GM23338 (cell line): ENCODE data around the gene ERC2.

Experiments used
- CREB1 ChIP-seq: fragments of 250-450 bp; sonication (Bioruptor Pico); IDR thresholded peaks from 2 replicates; pipeline ENCODE4 v1.5.0; 2020; ENCODE audit warnings: low read depth, mild to moderate bottlenecking, moderate library complexity
- EZH2 ChIP-seq: fragments of 200-600 bp; sonication (generic); IDR thresholded peaks from one replicate; pipeline ENCODE4 v1.8.0; 2017; ENCODE audit warnings: antibody characterized with exemption, mild to moderate bottlenecking, low read depth; ENCODE audit not compliant: unreplicated experiment
- EZH2phosphoT487 ChIP-seq: fragments of 200-600 bp; sonication (generic); IDR thresholded peaks from one replicate; pipeline ENCODE4 v1.8.1; 2018; ENCODE audit warnings: antibody characterized with exemption; ENCODE audit not compliant: unreplicated experiment
- JUNB ChIP-seq: IDR thresholded peaks from one replicate; pipeline ENCODE4 v1.6.1; 2016; ENCODE audit warnings: antibody characterized with exemption; ENCODE audit not compliant: unreplicated experiment
- NANOG ChIP-seq: IDR thresholded peaks from 2 replicates; pipeline ENCODE4 v1.6.1; 2016; ENCODE audit warnings: antibody characterized with exemption, borderline replicate concordance
- POLR2AphosphoS5 ChIP-seq: IDR thresholded peaks from 2 replicates; pipeline ENCODE4 v1.6.1; 2016; ENCODE audit warnings: antibody characterized with exemption, low read depth
- ZNF114 ChIP-seq: fragments of 250-450 bp; sonication (Bioruptor Pico); IDR thresholded peaks from 2 replicates; pipeline ENCODE4 v1.5.0; 2020; ENCODE audit warnings: mild to moderate bottlenecking, moderate library complexity
- ZNF331 ChIP-seq: fragments of 250-450 bp; sonication (Bioruptor Pico); IDR thresholded peaks from 2 replicates; pipeline ENCODE4 v1.5.0; 2020; ENCODE audit warnings: low read depth, mild to moderate bottlenecking, moderate library complexity
- TF ChIP-seq, protein P1 (sequence below): fragments of 250-450 bp; sonication (Bioruptor Pico); IDR thresholded peaks from 2 replicates; pipeline ENCODE4 v1.5.0; 2020; ENCODE audit warnings: mild to moderate bottlenecking, moderate library complexity
- TF ChIP-seq, protein P2 (sequence below), 2 experiments: fragments of 200-600 bp in 1 of 2; sonication (generic) in 1 of 2; conservative IDR thresholded peaks; 2 replicates each; pipeline versions ENCODE4 v1.5.1 to v1.6.1; 2016 to 2017; ENCODE audit warnings: antibody characterized with exemption in 2 of 2, low read depth in 2 of 2, mild to moderate bottlenecking in 2 of 2, moderate library complexity in 1 of 2
- TF ChIP-seq, protein P3 (sequence below): IDR thresholded peaks from one replicate; pipeline ENCODE4 v1.6.1; 2018; ENCODE audit warnings: antibody characterized with exemption; ENCODE audit not compliant: unreplicated experiment
- TF ChIP-seq, protein P4 (sequence below): IDR thresholded peaks from 2 replicates; pipeline ENCODE4 v1.6.1; 2016; ENCODE audit warnings: antibody characterized with exemption

DNA sequence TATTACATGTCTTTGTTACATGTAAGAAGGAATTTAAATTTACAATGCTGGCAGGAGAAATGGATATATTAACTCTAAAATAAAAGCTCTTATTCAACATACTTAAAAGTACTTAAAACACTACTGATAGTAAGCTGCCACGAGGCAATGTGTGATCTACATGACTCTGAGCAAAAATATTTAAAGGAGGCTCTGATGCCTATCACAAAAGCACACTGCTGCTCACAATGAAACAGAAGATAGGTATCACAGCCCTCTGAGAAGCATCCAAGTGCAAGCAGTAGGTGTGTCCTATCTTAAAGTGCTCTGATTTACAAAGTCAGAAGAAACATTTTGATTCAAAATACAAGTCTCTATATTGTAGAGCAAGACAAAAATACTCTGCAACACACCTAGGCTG, 610.0 kb downstream of the ERC2 start:
- TF ChIP-seq, protein P1, sequence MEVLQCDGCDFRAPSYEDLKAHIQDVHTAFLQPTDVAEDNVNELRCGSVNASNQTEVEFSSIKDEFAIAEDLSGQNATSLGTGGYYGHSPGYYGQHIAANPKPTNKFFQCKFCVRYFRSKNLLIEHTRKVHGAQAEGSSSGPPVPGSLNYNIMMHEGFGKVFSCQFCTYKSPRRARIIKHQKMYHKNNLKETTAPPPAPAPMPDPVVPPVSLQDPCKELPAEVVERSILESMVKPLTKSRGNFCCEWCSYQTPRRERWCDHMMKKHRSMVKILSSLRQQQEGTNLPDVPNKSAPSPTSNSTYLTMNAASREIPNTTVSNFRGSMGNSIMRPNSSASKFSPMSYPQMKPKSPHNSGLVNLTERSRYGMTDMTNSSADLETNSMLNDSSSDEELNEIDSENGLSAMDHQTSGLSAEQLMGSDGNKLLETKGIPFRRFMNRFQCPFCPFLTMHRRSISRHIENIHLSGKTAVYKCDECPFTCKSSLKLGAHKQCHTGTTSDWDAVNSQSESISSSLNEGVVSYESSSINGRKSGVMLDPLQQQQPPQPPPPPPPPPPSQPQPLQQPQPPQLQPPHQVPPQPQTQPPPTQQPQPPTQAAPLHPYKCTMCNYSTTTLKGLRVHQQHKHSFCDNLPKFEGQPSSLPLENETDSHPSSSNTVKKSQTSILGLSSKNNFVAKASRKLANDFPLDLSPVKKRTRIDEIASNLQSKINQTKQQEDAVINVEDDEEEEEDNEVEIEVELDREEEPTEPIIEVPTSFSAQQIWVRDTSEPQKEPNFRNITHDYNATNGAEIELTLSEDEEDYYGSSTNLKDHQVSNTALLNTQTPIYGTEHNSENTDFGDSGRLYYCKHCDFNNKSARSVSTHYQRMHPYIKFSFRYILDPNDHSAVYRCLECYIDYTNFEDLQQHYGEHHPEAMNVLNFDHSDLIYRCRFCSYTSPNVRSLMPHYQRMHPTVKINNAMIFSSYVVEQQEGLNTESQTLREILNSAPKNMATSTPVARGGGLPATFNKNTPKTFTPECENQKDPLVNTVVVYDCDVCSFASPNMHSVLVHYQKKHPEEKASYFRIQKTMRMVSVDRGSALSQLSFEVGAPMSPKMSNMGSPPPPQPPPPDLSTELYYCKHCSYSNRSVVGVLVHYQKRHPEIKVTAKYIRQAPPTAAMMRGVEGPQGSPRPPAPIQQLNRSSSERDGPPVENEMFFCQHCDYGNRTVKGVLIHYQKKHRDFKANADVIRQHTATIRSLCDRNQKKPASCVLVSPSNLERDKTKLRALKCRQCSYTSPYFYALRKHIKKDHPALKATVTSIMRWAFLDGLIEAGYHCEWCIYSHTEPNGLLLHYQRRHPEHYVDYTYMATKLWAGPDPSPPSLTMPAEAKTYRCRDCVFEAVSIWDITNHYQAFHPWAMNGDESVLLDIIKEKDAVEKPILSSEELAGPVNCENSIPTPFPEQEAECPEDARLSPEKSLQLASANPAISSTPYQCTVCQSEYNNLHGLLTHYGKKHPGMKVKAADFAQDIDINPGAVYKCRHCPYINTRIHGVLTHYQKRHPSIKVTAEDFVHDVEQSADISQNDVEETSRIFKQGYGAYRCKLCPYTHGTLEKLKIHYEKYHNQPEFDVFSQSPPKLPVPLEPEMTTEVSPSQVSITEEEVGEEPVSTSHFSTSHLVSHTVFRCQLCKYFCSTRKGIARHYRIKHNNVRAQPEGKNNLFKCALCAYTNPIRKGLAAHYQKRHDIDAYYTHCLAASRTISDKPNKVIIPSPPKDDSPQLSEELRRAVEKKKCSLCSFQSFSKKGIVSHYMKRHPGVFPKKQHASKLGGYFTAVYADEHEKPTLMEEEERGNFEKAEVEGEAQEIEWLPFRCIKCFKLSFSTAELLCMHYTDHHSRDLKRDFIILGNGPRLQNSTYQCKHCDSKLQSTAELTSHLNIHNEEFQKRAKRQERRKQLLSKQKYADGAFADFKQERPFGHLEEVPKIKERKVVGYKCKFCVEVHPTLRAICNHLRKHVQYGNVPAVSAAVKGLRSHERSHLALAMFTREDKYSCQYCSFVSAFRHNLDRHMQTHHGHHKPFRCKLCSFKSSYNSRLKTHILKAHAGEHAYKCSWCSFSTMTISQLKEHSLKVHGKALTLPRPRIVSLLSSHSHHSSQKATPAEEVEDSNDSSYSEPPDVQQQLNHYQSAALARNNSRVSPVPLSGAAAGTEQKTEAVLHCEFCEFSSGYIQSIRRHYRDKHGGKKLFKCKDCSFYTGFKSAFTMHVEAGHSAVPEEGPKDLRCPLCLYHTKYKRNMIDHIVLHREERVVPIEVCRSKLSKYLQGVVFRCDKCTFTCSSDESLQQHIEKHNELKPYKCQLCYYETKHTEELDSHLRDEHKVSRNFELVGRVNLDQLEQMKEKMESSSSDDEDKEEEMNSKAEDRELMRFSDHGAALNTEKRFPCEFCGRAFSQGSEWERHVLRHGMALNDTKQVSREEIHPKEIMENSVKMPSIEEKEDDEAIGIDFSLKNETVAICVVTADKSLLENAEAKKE (CRISPR knock-in tag): no peak
- TF ChIP-seq ZNF114 (CRISPR knock-in tag) (no peak), POLR2AphosphoS5 (no peak), CREB1 (CRISPR knock-in tag) (no peak), EZH2 (no peak), EZH2phosphoT487 (no peak), JUNB (no peak), ZNF331 (CRISPR knock-in tag) (no peak), NANOG (no peak)
- TF ChIP-seq, protein P2, sequence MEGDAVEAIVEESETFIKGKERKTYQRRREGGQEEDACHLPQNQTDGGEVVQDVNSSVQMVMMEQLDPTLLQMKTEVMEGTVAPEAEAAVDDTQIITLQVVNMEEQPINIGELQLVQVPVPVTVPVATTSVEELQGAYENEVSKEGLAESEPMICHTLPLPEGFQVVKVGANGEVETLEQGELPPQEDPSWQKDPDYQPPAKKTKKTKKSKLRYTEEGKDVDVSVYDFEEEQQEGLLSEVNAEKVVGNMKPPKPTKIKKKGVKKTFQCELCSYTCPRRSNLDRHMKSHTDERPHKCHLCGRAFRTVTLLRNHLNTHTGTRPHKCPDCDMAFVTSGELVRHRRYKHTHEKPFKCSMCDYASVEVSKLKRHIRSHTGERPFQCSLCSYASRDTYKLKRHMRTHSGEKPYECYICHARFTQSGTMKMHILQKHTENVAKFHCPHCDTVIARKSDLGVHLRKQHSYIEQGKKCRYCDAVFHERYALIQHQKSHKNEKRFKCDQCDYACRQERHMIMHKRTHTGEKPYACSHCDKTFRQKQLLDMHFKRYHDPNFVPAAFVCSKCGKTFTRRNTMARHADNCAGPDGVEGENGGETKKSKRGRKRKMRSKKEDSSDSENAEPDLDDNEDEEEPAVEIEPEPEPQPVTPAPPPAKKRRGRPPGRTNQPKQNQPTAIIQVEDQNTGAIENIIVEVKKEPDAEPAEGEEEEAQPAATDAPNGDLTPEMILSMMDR (conservative IDR thresholded peaks at IDR 0.05; ENCODE audit: low read depth in 2 of 2): no peak
- TF ChIP-seq, protein P3, sequence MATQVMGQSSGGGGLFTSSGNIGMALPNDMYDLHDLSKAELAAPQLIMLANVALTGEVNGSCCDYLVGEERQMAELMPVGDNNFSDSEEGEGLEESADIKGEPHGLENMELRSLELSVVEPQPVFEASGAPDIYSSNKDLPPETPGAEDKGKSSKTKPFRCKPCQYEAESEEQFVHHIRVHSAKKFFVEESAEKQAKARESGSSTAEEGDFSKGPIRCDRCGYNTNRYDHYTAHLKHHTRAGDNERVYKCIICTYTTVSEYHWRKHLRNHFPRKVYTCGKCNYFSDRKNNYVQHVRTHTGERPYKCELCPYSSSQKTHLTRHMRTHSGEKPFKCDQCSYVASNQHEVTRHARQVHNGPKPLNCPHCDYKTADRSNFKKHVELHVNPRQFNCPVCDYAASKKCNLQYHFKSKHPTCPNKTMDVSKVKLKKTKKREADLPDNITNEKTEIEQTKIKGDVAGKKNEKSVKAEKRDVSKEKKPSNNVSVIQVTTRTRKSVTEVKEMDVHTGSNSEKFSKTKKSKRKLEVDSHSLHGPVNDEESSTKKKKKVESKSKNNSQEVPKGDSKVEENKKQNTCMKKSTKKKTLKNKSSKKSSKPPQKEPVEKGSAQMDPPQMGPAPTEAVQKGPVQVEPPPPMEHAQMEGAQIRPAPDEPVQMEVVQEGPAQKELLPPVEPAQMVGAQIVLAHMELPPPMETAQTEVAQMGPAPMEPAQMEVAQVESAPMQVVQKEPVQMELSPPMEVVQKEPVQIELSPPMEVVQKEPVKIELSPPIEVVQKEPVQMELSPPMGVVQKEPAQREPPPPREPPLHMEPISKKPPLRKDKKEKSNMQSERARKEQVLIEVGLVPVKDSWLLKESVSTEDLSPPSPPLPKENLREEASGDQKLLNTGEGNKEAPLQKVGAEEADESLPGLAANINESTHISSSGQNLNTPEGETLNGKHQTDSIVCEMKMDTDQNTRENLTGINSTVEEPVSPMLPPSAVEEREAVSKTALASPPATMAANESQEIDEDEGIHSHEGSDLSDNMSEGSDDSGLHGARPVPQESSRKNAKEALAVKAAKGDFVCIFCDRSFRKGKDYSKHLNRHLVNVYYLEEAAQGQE: no peak
- TF ChIP-seq, protein P4, sequence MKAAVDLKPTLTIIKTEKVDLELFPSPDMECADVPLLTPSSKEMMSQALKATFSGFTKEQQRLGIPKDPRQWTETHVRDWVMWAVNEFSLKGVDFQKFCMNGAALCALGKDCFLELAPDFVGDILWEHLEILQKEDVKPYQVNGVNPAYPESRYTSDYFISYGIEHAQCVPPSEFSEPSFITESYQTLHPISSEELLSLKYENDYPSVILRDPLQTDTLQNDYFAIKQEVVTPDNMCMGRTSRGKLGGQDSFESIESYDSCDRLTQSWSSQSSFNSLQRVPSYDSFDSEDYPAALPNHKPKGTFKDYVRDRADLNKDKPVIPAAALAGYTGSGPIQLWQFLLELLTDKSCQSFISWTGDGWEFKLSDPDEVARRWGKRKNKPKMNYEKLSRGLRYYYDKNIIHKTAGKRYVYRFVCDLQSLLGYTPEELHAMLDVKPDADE: no peak
